A172 (cell line): ENCODE results near the gene PIAS2. TPM values are rescaled to one million over a fixed set of nuclear protein-coding genes. Genes with fewer than 3 reads are reported as not detected.
"Not testable (repeated sequence)": the region's sequence is repeated elsewhere in the genome, so short reads cannot be mapped to it uniquely, and the experiment has no call there.

Source experiments
- DNase-seq: peaks from one replicate; pipeline ENCODE4 v3.0.0-alpha.2; 2015; ENCODE audit warnings: low spot score
- total RNA-seq: library from RNA; depleted of rRNA; stranded (reverse); fragments of >200 nt; shearing (Covaris generic); gene quantifications from 2 replicates; pipeline ENCODE4 v1.2.3, GENCODE V29; 2014

The PIAS2 gene
- total RNA-seq, 1 experiment from 2014 or later: 17.5 TPM

DNA sequence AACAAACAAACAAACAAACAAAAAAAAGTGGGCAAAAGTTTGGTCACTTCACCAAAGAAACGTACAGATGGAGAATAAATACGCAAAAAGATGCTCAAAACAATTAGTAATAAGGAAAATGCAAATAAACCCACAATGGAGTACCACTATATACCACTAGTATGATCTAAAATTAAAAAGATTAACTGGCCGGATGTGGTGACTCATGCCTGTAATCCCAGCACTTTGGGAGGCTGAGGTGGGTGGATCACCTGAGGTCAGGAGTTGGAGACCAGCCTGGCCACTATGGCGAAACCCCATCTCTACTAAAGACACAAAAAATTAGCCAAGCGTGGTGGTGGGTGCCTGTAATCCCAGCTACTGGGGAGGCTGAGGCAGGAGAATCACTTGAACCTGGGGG lies 84.9 kb downstream of the PIAS2 start:
- DNase-seq: peak; percentile 16

DNA sequence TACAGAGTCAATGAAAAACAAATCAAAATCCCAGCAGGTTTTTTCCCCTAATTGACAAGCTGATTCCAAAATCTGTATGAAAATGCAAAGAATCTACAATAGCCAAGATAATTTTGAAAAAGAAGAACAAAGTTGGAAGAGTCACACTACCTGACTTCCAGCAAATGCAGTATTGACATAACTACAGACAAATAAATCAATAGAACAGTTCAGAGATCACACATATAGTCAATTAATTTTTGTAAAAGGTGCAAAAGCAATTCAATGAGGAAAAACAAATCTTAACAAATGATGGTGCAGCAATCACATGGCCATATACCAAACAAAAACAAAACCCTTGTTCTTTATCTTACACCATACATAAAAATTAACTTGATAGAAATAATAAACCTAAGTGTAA lies 85.9 kb downstream of the PIAS2 start:
- no peak for DNase-seq

DNA sequence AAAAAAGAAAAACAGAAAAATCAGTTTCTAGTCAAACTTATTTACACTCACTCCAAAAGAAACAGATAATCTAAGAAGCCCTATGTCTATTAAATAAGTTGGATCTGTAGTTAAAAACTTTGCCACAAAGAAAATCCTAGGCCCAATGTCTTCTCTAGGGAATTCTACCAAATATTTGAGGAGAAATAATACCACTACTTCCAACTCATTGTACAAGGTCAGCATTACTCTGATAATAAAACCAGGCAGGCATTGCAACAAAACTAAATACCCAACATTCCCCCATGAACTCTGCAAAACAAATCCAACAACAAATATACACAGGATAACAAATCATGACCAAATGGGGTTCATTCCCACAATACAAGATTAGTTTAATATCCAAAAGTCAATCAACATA lies 86.7 kb downstream of the PIAS2 start:
- DNase-seq: no peak

DNA sequence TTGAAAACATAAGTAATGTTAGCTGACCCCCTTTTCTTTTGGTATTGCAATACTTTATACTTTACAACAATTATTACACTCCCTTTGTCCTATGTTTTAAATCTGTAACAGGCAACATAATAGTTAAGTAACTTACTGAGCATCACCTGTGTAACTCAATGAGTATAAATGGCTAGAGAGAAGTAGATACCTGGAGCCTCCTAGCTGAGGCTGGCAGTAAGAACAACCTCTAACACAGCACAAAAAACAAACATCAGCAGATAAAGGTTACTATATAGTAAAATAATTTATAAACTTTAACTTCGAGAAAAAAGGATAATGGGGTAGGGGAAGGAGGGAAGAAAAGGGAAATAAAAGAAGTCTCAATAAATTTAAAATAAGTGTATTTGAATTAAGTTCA lies 87.4 kb downstream of the PIAS2 start:
- DNase-seq: no peak

DNA sequence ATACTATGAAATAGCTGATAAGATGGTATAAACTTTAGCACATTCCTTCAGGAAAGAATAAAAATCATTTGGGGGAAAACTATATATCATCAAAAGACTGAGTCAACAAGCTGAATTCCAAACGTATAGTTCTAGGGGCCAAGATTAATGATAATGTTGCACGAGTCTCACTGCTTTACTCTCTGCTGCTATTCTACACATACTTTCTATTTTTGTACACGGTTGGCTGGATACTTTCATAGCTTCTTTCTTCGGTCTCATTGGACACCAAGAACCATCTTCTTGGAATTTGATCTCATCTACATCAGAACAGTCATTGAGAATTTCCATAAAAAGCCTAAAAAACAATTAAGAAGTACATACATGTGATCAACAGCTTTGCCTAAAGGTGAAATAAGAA lies 87.8 kb downstream of the PIAS2 start:
- no peak for DNase-seq

DNA sequence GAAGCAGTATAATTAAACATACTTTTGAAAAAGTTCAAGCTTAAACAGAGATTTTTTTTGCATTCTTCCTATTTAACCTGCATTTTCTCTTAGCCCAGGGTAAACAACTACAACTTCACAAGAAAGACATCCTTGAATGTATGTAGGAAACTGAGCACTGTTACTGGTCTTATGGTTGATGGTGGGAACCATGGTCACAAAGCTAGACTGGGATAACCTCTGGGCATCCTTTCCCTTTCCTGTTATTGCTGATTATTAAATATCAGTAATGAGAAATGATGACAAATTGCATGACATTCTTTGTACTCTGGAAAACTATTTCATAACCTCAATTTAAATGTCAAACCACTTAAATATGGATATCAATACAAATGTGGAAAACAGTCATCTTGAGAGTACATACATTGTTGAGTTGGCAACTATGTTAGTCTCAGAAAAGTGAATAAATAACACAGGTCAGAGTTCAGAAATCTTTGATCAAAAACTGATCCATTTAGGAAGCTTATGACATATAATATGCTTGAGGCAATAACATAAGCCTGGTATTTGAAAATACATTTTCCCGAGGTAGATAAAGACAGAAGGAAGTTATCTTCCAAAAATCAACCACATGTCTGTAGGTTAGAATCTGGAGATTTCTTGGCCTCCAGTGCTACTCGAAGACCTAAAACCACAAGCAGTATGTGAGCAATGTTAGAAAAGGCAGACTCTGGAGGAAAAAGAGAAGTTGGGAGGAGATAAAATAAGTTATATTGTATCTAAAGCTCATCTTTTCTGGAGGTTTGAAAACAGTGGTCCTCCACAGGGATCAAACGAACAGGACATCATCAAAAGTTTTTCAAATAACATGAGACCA lies 95.2 kb downstream of the PIAS2 start:
- no peak for DNase-seq

DNA sequence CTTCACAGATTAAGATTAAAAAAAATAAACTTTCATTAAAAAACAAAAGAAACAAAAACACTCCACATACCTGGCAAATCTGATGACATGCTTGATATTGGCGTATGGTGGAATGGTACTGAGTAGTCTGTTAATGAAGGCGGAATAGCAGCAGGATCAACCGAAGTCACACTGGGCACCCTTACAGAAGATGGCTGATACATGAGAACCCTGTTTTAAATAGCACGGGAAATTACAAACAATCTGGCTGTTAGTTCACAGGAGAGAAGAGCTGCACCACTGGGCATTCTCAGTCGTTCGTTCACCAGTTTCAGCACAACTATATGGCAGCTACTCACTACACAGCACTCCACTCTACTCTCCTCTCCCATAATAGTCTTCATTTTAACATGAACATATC lies 96.4 kb downstream of the PIAS2 start:
- no peak for DNase-seq

DNA sequence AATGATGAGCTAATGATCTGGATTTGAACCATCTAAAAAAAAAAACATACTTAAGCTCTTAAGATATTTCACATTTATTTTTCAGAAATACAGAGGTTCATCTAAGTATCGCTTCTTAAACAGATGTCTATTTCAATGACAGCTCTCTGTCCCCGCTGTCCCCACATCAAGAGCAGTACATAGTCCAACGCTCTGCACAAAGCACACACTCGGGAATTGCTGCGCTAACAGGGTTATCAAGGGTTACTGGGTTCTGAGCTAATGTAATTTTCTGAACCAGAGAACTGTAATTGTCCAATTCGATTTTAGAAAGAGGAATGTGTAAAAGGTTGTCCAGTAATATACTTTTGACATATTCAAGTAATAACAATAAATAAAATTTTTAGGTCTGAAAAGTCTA lies 101.6 kb downstream of the PIAS2 start:
- DNase-seq: no peak

DNA sequence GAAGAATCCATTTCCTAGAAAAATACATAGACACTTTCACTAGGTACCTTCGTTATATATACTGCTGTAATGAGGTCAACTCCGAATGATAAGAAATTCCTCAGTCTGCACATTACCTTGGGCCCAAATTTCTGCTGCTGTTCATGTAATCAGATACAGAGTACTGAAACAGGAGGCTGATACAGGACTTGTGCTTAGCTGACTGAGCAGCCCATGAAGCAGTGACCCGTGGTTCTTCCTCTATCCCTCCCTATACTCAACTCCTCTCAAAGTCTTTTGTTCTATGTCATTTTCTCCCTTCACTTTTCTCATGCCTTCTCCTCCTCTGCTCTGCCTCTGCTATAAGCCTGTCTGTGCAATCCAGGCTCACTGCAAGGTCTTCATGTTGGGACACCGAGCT lies 102.9 kb downstream of the PIAS2 start:
- DNase-seq: no peak

DNA sequence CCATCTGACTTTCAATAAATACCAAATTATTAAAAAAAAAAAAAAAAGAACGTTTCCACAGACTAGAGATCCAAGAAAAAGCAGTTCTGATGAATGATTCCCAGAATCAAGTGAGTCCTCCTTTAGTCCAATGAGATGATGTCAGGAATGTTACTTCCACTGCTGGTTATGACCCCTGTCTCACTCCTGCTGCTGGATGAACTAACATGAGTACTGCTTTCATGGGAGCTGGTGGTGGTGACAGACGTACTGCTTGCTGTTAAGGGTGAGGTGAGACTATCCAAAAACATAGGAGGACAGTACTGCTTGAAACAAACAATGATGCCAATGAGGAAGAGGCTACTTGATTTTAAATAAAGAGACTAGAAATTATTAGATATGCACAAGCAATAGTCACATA lies 105.0 kb downstream of the PIAS2 start:
- no peak for DNase-seq

DNA sequence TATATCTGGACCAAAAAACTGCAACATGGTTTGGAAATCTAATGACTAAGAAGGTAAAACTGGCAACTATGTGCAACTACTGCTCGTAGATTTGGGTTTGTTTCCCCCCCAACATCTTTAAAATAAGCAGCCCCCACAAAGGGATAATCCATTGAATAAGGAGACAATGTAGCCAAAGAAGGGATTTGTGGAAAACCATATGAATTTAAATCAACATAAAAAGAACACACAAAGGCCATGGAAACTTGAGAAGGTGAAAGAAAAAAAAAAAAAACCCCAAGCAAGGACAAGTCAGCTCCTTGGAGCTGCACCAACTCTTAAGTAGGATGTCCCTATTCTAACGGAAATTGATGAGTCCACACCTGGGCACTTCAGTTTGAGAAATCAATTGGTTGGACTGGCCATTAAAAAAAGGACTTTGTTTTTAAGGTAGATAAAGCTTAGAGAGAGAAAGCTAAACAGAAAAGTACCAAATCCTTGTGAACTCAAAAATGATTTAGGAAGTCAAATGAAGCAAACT lies 106.8 kb downstream of the PIAS2 start:
- DNase-seq: no peak

DNA sequence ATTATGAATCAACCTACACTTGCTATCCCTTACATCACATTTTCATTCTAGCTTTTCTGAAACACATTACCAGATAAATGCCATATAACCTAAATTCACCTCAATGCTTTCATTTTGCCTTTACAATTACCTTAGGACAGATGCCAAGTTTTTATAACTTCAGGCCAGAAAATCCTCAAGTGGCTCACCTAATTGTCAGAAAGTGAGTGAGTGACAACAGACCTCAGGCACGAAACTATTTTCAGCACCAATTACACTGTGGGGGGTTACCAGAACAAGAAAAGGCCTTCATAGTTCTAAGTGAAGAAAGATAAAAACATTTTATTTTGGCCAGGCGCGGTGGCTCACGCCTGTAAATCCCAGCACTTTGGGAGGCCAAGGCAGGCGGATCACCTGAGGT lies 108.2 kb downstream of the PIAS2 start:
- DNase-seq: no peak

DNA sequence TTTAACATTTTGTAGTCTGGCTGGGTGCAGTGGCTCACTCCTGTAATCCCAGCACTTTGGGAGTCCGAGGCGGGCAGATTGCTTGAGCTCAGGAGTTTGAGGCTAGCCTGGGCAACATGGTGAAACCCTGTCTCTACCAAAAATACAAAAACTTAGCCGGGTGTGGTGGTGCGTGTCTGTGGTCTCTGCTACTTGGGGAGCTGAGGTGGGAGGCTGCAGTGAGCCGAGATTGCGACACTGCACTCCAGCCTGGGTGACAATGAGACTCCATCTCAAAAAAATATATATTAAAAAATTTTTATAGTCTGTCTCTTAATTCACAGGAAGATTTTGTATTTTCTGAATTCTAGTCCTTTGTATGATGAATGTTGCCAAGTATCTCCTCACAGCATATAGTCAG lies 121.4 kb downstream of the PIAS2 start:
- DNase-seq: not testable (repeated sequence)

DNA sequence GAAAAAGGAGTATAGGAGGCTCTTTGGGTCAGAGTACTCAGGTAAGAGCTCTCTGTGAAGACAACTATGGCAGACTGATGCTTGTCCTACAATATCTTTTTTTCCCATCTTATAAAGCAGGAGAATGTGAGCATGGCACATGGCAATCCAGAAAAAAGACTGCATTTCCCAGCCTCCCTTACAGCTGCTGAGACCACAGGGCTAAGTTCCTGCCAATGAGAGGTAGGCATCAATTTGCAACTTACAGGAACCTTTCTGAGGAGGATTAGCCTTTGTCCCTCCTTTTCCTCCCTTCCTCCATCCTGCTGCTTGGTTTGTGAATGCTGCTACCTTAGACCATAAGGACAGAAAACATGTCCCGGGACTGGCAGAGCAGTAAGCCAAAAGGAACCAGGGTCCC lies 122.7 kb downstream of the PIAS2 start:
- DNase-seq: no peak

DNA sequence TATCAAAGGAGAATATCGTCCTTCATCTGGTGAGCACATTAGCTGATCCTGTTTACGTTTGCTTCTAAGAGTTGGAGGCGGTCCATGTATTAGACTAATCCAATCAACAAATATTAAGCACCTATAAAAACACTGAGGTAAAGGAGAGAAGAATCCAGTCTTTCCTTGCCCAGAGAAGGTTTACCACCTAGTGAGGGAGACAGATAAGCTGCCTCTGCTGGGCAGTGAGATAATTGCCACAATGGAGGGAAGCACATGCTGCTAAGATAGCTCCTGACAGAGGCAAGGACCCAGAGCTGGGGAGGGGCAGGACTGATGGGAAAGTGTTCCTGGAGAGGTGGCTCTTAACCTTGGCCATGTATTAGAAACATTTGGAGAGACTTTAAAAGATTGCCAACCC lies 123.7 kb downstream of the PIAS2 start:
- no peak for DNase-seq

DNA sequence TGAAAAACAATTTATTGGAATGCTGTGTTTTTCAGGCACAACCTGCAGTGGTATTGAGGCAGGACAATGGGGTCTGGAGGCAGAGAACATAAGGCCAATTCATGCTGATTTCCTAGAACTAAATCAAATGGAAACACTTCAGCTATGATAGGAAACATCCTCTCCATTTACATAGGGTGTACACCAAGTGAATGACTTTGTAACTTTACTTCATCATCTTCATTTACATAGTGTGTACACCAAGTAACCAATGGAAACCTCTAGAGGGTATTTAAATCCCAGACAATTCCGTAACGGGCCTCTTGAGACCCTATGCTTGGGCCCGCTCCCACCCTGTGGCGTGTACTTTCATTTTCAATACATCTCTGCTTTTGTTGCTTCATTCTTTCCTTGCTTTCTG lies 128.2 kb downstream of the PIAS2 start:
- no peak for DNase-seq

DNA sequence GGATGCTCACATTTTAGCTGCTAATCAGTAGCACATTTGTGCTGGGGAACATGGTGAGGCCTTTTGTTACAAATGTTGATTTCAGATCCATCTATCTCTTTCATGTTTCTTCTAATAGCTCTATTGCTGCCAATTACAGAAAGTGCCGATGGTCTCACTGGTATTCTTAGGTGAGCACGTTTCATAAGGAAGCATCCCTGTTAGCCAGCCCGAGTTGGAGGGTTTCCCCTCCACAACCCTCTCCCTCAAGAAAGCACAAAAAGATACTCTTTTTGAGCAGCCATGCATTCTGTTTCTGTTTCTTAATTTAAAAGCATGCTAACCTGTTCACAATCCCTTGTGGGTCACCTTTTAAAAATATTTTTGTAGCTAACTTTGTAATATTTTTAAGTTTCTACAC lies 129.6 kb downstream of the PIAS2 start:
- DNase-seq: no peak

DNA sequence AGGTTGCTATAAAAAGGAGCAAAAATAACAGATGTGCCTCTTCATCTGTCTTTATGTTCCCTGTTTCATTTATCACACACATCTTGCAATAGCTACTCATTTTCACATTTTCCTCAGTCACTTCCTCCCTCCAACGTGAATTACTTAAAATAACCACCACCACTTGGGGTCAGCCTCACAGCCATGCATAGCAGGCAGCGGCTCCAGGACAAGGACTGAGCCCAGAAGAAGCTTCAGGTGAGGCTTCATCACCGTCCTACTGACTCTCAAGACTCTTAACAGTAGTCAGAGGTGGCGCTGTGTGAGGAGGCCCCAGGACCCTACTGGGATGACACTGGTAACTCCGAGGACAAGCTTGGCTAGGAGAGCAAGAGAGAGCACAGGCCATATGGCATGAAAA lies 144.9 kb downstream of the PIAS2 start:
- DNase-seq: no peak

DNA sequence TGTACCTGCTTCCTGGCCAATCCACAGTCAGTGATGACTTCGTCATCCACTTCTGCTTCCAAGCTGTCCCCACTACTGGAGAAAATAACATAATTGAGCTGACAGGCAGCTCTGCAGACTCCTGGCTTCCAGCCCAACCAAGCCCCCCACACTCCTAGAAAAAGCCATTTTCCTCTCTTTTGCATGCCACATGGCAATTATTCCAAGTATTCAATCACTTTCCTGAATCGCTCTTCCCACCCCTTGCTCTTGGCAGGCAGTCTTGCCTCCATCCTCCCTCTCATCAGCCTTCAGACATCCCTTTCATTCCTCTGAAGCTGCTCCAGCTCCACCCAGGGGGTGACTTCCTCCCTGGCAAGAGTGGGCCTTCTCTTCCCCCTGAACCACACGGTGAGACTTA lies 146.2 kb downstream of the PIAS2 start:
- DNase-seq: no peak

DNA sequence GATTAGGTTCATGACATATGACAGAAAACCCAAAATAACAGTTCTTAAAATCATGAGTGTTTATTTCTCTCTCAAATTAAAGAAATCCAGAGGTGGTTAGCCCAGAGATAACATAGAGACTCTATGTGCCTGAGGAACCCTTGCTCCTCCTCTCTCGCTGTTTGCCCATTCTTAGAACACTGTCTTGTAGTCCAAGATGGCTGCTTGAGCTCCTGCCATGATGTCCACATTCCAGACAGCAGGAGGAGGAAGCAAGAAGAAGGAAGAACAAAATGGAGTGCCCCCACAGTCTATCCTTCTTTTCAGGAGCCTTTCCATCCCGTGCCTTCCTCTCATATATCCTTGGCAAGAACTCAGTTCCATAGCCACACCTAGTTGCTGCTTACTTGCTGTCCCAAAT lies 146.6 kb downstream of the PIAS2 start:
- DNase-seq: no peak

DNA sequence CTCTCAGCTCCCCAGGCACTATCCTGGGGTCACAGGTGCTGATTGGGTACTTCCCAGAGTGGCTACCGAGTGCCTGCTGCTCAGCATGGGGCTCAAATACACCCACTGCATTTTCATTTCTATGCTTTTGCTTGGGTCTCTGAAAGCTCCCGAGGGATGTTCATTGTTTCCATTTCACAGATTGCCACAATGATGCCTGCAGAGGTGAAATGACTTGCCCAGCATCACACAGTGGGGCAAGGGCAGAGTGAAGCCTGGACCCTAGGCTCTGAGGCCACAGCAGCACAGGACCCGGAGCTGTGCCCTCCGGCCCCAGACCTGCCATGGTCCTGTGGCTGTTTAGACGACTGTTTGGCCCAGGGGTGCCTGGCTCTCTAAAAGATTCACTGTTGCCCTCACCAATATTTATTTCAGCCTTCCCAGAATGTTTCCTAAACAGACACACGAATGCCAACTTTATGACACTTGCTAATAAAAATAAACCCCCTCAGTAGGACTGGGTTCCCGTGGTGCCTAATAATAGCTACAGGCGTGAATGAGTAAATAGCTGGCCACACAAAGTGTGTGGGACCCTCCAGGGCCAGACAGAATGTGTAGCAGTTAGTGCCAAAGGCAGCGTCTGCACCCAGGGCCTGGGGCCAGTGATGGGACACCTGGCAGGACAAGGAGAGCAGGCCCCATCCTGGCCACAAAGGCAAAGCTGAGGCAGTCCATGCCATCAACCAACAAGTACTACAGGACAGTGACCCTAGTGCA lies 149.0 kb downstream of the PIAS2 start:
- DNase-seq: no peak

DNA sequence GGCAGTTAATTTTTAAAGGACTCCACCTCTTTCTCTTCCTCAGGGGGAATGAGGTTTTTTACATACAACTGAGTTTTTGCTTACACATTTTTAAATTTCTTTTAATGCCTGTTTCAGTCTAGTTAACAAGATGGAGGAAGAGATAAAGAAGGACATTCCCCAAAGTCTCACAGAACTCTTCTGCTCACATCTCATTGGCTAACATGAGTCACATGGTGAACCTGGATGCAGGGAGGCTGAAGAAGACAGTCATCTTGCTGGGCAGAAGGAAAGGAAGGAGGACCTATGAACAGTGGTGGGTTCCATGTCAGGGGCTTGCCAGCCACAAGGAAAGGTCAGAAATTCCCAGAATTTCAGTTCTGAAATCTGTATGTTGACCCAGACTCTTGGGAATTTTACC lies 150.1 kb downstream of the PIAS2 start:
- DNase-seq: no peak

DNA sequence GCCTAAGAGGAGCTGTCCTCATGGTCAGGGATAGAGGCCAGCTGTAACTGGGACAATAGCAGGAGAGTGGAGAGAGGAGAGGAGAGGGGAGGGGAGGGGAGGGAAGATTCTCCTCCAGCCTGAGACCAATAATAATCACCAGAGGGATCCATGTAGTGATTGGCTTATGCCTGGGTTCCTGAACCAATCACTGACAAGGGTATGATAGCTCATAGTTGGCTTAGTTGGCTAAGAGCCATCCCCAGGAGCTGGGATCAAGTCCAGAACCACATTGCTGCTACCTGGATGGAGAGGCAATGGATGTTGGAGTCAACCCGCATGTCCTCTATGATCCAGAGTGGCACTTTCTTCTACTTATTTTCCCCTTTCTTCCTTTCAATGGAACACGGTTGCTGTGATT lies 152.7 kb downstream of the PIAS2 start:
- DNase-seq: no peak
